ENCODE data around the gene ENTPD5. TPM values are rescaled to one million over a fixed set of nuclear protein-coding genes. Genes with fewer than 3 reads are reported as not detected.

ENTPD5 gene
- polyA plus RNA-seq (2012; rRNA removed) = 5.5 and 8.0 TPM in 2 replicates
- 6.0 and 6.4 TPM in 2 replicates for polyA plus RNA-seq (2012; cell fraction: cytosol; rRNA removed)
- 6.6 and 12.7 TPM in 2 replicates for polyA plus RNA-seq (2012; cell fraction: nucleus; rRNA removed)

- WGBS (ENCODE audit: low lambda C conversion rate) = 2% methylated on average over 34 of the region's 93 CpGs
- Histone ChIP-seq H2AFZ (ENCODE audit: low read depth) (peak within 1 kb of the TSS; percentile 96), H3K4me1 (ENCODE audit: control insufficient read depth in 1 of 2, insufficient read depth in 2 of 2, low read depth in 1 of 2, low read length in 1 of 2) (peaks cover 0 to 2% of the 10 kb centered on the region in 2 experiments; a peak in 1 of 4 replicates), H3K27me3 (ENCODE audit: insufficient read depth) (no peaks in the 10 kb centered on the region), H3K9me3 (no peaks in the 10 kb centered on the region), H3K9ac (peak within 1 kb of the TSS; percentile 96), H3K4me2 (peak within 1 kb of the TSS; percentile 93), H3K27ac (ENCODE audit: low read depth in 2 of 2, low read length in 1 of 2) (peak within 1 kb of the TSS; percentile 77 to 92), H3K4me3 (ENCODE audit: low read depth in 2 of 2, low read length in 1 of 2) (peak within 1 kb of the TSS; percentile 69 to 93), H3K79me2 (ENCODE audit: insufficient read depth) (peaks cover 4% of the 10 kb centered on the region; the same call in 1 of the 2 replicates), H4K20me1 (ENCODE audit: insufficient read depth) (no peaks in the 10 kb centered on the region), H3F3A (replicated peaks; ENCODE audit: insufficient read depth) (peaks cover 17% of the 10 kb centered on the region), H3K36me3 (replicated peaks in 1 of 2; ENCODE audit: control insufficient read depth in 1 of 2, insufficient read depth in 2 of 2, low read length in 1 of 2) (no peaks in the 10 kb centered on the region), H3K9me2 (no peaks in the 10 kb centered on the region)
- CTCF ChIA-PET = interaction anchor here (1.0 to 1.2 kb wide), 2 partner anchors 26 to 136 kb away, joined by 3 to 4 read pairs; no protein-coding TSS in a partner anchor
- no peak for TF ChIP-seq RFX5 (IDR thresholded peaks at IDR 0.05; ENCODE audit: low read length)
- TF ChIP-seq CHD2 (IDR thresholded peaks at IDR 0.05; ENCODE audit: low read length, partially characterized antibody) = no peak
- peak; percentile 91 for TF ChIP-seq MXI1 (IDR thresholded peaks at IDR 0.05; ENCODE audit: low read depth, low read length)
- TF ChIP-seq NFIC (IDR thresholded peaks at IDR 0.05; ENCODE audit: borderline replicate concordance) = no peak; the same call in 1 of the 2 replicates
- peak; percentile 8 for TF ChIP-seq MAX (IDR thresholded peaks at IDR 0.05; ENCODE audit: low read depth)
- TF ChIP-seq IRF3 (IDR thresholded peaks at IDR 0.05; ENCODE audit: low read depth, low read length) = no peak
- TF ChIP-seq PBX3 (IDR thresholded peaks at IDR 0.05) = no peak
- peak; percentile 80 for TF ChIP-seq NRF1 (IDR thresholded peaks at IDR 0.05; ENCODE audit: low read depth, low read length)
- TF ChIP-seq USF2 (IDR thresholded peaks at IDR 0.05; ENCODE audit: borderline replicate concordance, low read depth, low read length) = no peak
- TF ChIP-seq TCF12 (IDR thresholded peaks at IDR 0.05) = 0 out of 2 replicates have a peak, but pooled peaks have one; percentile 4
- no peak for TF ChIP-seq GABPA (IDR thresholded peaks at IDR 0.05; ENCODE audit: low read depth)
- no peak for TF ChIP-seq MEF2A (IDR thresholded peaks at IDR 0.05; ENCODE audit: borderline replicate concordance, low read depth)
- peak; percentile 60; the same call in 1 of the 2 replicates for TF ChIP-seq TAF1 (IDR thresholded peaks at IDR 0.05; ENCODE audit: borderline replicate concordance, low read depth, low read length)
- no peak for TF ChIP-seq TEAD4 (IDR thresholded peaks at IDR 0.05; ENCODE audit: borderline replicate concordance, insufficient read depth)
- TF ChIP-seq POLR2AphosphoS5 (IDR thresholded peaks at IDR 0.05; ENCODE audit: low read depth, low read length) = peak; percentile 81
- TF ChIP-seq SMC3 (IDR thresholded peaks at IDR 0.05; ENCODE audit: low read depth, low read length) = no peak
- no peak for TF ChIP-seq RCOR1 (IDR thresholded peaks at IDR 0.05; ENCODE audit: low read length)
- no peak for TF ChIP-seq FOXM1 (IDR thresholded peaks at IDR 0.05; ENCODE audit: low read depth)
- DNase-seq = peak; percentile 98
- POLR2A ChIA-PET = no interaction called here
These were observed at the start of gene ENTPD5, which contains the start of gene BBOF1 for GRCh38 chr14:74018586-74019407. ENTPD5 (minus strand) TSS chr14:74019288; CDS start chr14:73988102, 31,186 bp downstream. BBOF1 (plus strand) TSS chr14:74019349; CDS start chr14:74019479, 130 bp downstream.
